Gastroesophageal sphincter (tissue), 4 donors: ENCODE data around the gene BAG5. TPM values are rescaled to one million over a fixed set of nuclear protein-coding genes. Genes with fewer than 3 reads are reported as not detected.

Experiments used
- ATAC-seq: fragments of 150-250 bp; one replicate; pipeline ENCODE4 v1.9.1; 2016; ENCODE audit warnings: mild to moderate bottlenecking, moderate library complexity
- H3K27ac ChIP-seq, 4 donors: fragments of 200-600 bp; sonication (generic) in 3 of 4; 1 replicate in 3 of 4; 2 replicates in 1 of 4; pipeline ENCODE4 v1.5.1; 2016 to 2019
- H3K27me3 ChIP-seq: fragments of 200-600 bp; sonication (generic); one replicate; pipeline ENCODE4 v1.5.1; 2019
- H3K36me3 ChIP-seq, 2 donors: fragments of 200-600 bp; sonication (generic); one replicate each; pipeline ENCODE4 v1.5.1; 2019; ENCODE audit warnings: control low read depth in 1 of 2
- H3K4me1 ChIP-seq, 3 donors: fragments of 200-600 bp; sonication (generic); 1 replicate in 2 of 3; 2 replicates in 1 of 3; pipeline ENCODE4 v1.5.1; 2016 to 2019; ENCODE audit warnings: control low read depth in 2 of 3
- H3K4me3 ChIP-seq, 2 donors: fragments of 200-600 bp; sonication (generic); one replicate each; pipeline ENCODE4 v1.5.1; 2019; ENCODE audit warnings: mild to moderate bottlenecking in 1 of 2, moderate library complexity in 1 of 2
- H3K9me3 ChIP-seq, 3 donors: fragments of 200-600 bp; sonication (generic); one replicate each; pipeline ENCODE4 v1.5.1; 2017 to 2019; ENCODE audit warnings: control low read depth in 2 of 3
- CTCF ChIP-seq, 4 experiments: fragments of 200-600 bp in 2 of 4; fragments of 450-650 bp in 2 of 4; sonication (generic) in 1 of 4; IDR thresholded peaks; one replicate each; pipeline ENCODE4 v1.5.1; 2017 to 2019; ENCODE audit warnings: antibody characterized with exemption in 4 of 4, mild to moderate bottlenecking in 2 of 4, moderate library complexity in 2 of 4
- EP300 ChIP-seq: sonication (generic); formaldehyde crosslinking; IDR thresholded peaks from one replicate; pipeline ENCODE4 v1.6.1; 2017; ENCODE audit warnings: antibody characterized with exemption, mild to moderate bottlenecking
- POLR2A ChIP-seq, 2 donors: fragments of 450-650 bp; IDR thresholded peaks; one replicate each; pipeline ENCODE4 v1.6.1; 2017; ENCODE audit warnings: antibody characterized with exemption in 2 of 2, mild to moderate bottlenecking in 2 of 2, moderate library complexity in 1 of 2
- POLR2AphosphoS5 ChIP-seq: sonication (generic); formaldehyde crosslinking; IDR thresholded peaks from one replicate; pipeline ENCODE4 v1.6.1; 2017; ENCODE audit warnings: antibody characterized with exemption
- WGBS, 2 donors: methylation state at CpG; one replicate each; pipeline ENCODE4 v1.1.5; 2018; ENCODE audit warnings: low coverage in 1 of 2; 5-methylcytosine and 5-hydroxymethylcytosine counted together
- total RNA-seq, 4 donors: library from RNA; depleted of rRNA; stranded (reverse); fragments of >200 nt; gene quantifications; one replicate each; pipeline ENCODE4 v1.1.0, GENCODE V29; 2016

The BAG5 gene
- total RNA-seq, 4 donors from 2014 or later, result 31.1 to 41.3 (median 38.5) TPM

- 87 to 88% methylated on average over 9 to 25 of the region's 26 CpGs for WGBS, 2 donors
Observed at GRCh38 chr14:103510724-103511693, 51.4 kb downstream of the BAG5 start.

GRCh38 chr14:103509864-103510723, 52.4 kb downstream of the BAG5 start:
- TF ChIP-seq POLR2A (IDR thresholded peaks at IDR 0.05) (no peak), POLR2AphosphoS5 (no peak), EP300 (no peak), CTCF (IDR thresholded peaks at IDR 0.05) (no peak)
- Histone ChIP-seq H3K36me3 (peaks cover 0 to 58% of the 10 kb centered on the region in 2 donors), H3K4me3 (no peak overlapping the region), H3K27ac (no peak overlapping the region), H3K9me3 (no peaks in the 10 kb centered on the region), H3K27me3 (no peaks in the 10 kb centered on the region), H3K4me1 (peaks cover 3 to 22% (median 13%) of the 10 kb centered on the region in 3 donors)
- WGBS, 2 donors, result 87 to 90% methylated on average over 6 to 10 of the region's 11 CpGs
- ATAC-seq, result no peak

More at GRCh38 chr14:103510724-103511693, 51.4 kb downstream of the BAG5 start:
- TF ChIP-seq POLR2A (IDR thresholded peaks at IDR 0.05), result no peak
- TF ChIP-seq CTCF (IDR thresholded peaks at IDR 0.05), result no peak
- TF ChIP-seq EP300, result no peak
- no peak for TF ChIP-seq POLR2AphosphoS5
- peaks cover 3 to 22% (median 13%) of the 10 kb centered on the region in 3 donors for H3K4me1 ChIP-seq
- no peak for ATAC-seq
- H3K27ac ChIP-seq, result no peak overlapping the region
- no peaks in the 10 kb centered on the region for H3K9me3 ChIP-seq
- H3K4me3 ChIP-seq, result no peak overlapping the region
- peaks cover 0 to 49% of the 10 kb centered on the region in 2 donors for H3K36me3 ChIP-seq
- H3K27me3 ChIP-seq, result no peaks in the 10 kb centered on the region

GRCh38 chr14:103508521-103509329, 53.7 kb downstream of the BAG5 start:
- TF ChIP-seq POLR2A (IDR thresholded peaks at IDR 0.05), result no peak
- TF ChIP-seq CTCF (IDR thresholded peaks at IDR 0.05), result no peak
- no peak for TF ChIP-seq EP300
- no peak for TF ChIP-seq POLR2AphosphoS5
- ATAC-seq, result no peak
- H3K4me3 ChIP-seq, result no peak overlapping the region
- H3K4me1 ChIP-seq, result peaks cover 3 to 16% (median 12%) of the 10 kb centered on the region in 3 donors
- WGBS, 2 donors, result 83 to 84% methylated on average over 9 to 16 of the region's 16 CpGs
- no peak overlapping the region for H3K27ac ChIP-seq
- no peaks in the 10 kb centered on the region for H3K9me3 ChIP-seq
- H3K36me3 ChIP-seq, result peaks cover 0 to 72% of the 10 kb centered on the region in 2 donors
- no peaks in the 10 kb centered on the region for H3K27me3 ChIP-seq

- Histone ChIP-seq H3K9me3 (no peaks in the 10 kb centered on the region), H3K36me3 (peaks cover 0 to 81% of the 10 kb centered on the region in 2 donors), H3K27me3 (no peaks in the 10 kb centered on the region), H3K27ac (no peak overlapping the region), H3K4me1 (peaks cover 3 to 6% (median 5%) of the 10 kb centered on the region in 3 donors), H3K4me3 (no peak overlapping the region)
- TF ChIP-seq POLR2A (IDR thresholded peaks at IDR 0.05), result no peak
- TF ChIP-seq EP300, result no peak
- no peak for TF ChIP-seq CTCF (IDR thresholded peaks at IDR 0.05)
- TF ChIP-seq POLR2AphosphoS5, result no peak
- 56 to 68% methylated on average over 1 to 3 of the region's 3 CpGs for WGBS, 2 donors
- no peak for ATAC-seq
Observed at GRCh38 chr14:103507751-103508150, 54.7 kb downstream of the BAG5 start.
